Measurements from ENCODE around the gene ZNF454. TPM values are rescaled to one million over a fixed set of nuclear protein-coding genes. Genes with fewer than 3 reads are reported as not detected.

The ZNF454 gene
- 4.1 and 4.9 TPM in 2 replicates for polyA plus RNA-seq (2014; cell fraction: cytosol; rRNA removed)
- 3.0 and 7.5 TPM in 2 replicates for polyA plus RNA-seq (2014; cell fraction: nucleus; rRNA removed)

- DNase-seq (ENCODE audit: low spot score): peak; percentile 95
These were observed at the start of gene ZNF454 for GRCh38 chr5:178940569-178941360. TSS of gene ZNF454 (plus strand) at chr5:178941198. CDS start at chr5:178942792, 1,594 bp downstream.

- peak; percentile 82 for DNase-seq (ENCODE audit: low spot score)
These were observed 45.1 kb upstream of the ZNF454 start, which contains the start of gene ZFP2 for GRCh38 chr5:178895615-178896571. TSS of gene ZFP2 (plus strand) at chr5:178895913. CDS start at chr5:178931314, 35,401 bp downstream.

- DNase-seq (ENCODE audit: low spot score): no peak
These were observed 41.7 kb upstream of the ZNF454 start for GRCh38 chr5:178899289-178899688.

- DNase-seq (ENCODE audit: low spot score): no peak
These were observed 38.1 kb upstream of the ZNF454 start for GRCh38 chr5:178902849-178903248.

GRCh38 chr5:178931846-178932760, 8.9 kb upstream of the ZNF454 start:
- DNase-seq (ENCODE audit: low spot score): no peak

- no peak for DNase-seq (ENCODE audit: low spot score)
These were observed 363 bp downstream of the ZNF454 start for GRCh38 chr5:178941361-178941760.

- DNase-seq (ENCODE audit: low spot score): no peak
These were observed 24.6 kb downstream of the ZNF454 start for GRCh38 chr5:178965465-178966055.

- no peak for DNase-seq (ENCODE audit: low spot score)
These were observed 40.4 kb downstream of the ZNF454 start for GRCh38 chr5:178981381-178981780.

GRCh38 chr5:178982941-178983340, 41.9 kb downstream of the ZNF454 start:
- no peak for DNase-seq (ENCODE audit: low spot score)

- DNase-seq (ENCODE audit: low spot score): no peak
These were observed 42.7 kb downstream of the ZNF454 start for GRCh38 chr5:178983728-178984127.

- DNase-seq (ENCODE audit: low spot score): no peak
These were observed 43.4 kb downstream of the ZNF454 start for GRCh38 chr5:178984145-178985072.

- DNase-seq (ENCODE audit: low spot score): no peak
These were observed 45.4 kb downstream of the ZNF454 start for GRCh38 chr5:178986326-178986960.

GRCh38 chr5:178988436-178989220, 47.6 kb downstream of the ZNF454 start:
- DNase-seq (ENCODE audit: low spot score): no peak

- DNase-seq (ENCODE audit: low spot score): no peak
These were observed 48.3 kb downstream of the ZNF454 start for GRCh38 chr5:178989311-178989710.

- no peak for DNase-seq (ENCODE audit: low spot score)
These were observed 49.5 kb downstream of the ZNF454 start for GRCh38 chr5:178990491-178990890.

- DNase-seq (ENCODE audit: low spot score): no peak
These were observed 50.5 kb downstream of the ZNF454 start for GRCh38 chr5:178991190-178992145.

Data from SK-N-DZ (cell line).